HCT116 (cell line): ENCODE measurements around the gene EXOSC6. TPM values are rescaled to one million over a fixed set of nuclear protein-coding genes. Genes with fewer than 3 reads are reported as not detected.

Source experiments
- ATAC-seq: fragments of 200-7000 bp; cut with Tn5 transposase; 2 replicates; pipeline ENCODE4 v1.9.1; 2020; ENCODE audit warnings: mild to moderate bottlenecking, moderate library complexity
- BruUV-seq: library from RNA; stranded (reverse); fragments of 400-500 nt; replicated peaks from 2 replicates; lab custom pipeline; 2021; lab: Mats Ljungman, UMichigan
- CTCF ChIA-PET: fragments of 300-600 bp; sonication (Branson Sonifier 250); formaldehyde crosslinking; loops from one replicate; lab custom pipeline; 2021; ENCODE audit warnings: antibody characterized with exemption; lab: Charles Lee
- POLR2A ChIA-PET: fragments of 300-600, 350-600 bp; sonication (Branson Sonifier 250); formaldehyde crosslinking; loops from one replicate; lab custom pipeline; 2021; ENCODE audit warnings: antibody characterized with exemption; lab: Charles Lee
- RAD21 ChIA-PET, 2 experiments: fragments of 300-600 bp; sonication (Branson Sonifier 250); formaldehyde crosslinking; loops; one replicate each; lab custom pipeline; 2023; ENCODE audit warnings: low total read pairs in 2 of 2; ENCODE audit not compliant: uncharacterized antibody in 2 of 2, unreplicated experiment in 2 of 2, low non-redundant PET in 1 of 2; lab: Charles Lee
- DNase-seq: peaks from one replicate; pipeline ENCODE4 v3.0.0-alpha.2; 2010; ENCODE audit warnings: low read depth, low spot score
- H2AFZ ChIP-seq: fragments of 200-600 bp; shearing (Covaris generic), sonication (generic); 2 replicates; pipeline ENCODE4 v1.6.1; 2017; ENCODE audit warnings: low read depth, mixed run types, mixed read lengths, antibody characterized with exemption, low read length; ENCODE audit not compliant: poor library complexity, severe bottlenecking
- H3K27ac ChIP-seq: 2 replicates; pipeline ENCODE4 v1.5.1; 2012; ENCODE audit warnings: low read depth, low read length
- H3K27me3 ChIP-seq: fragments of 200-600 bp; sonication (generic); 2 replicates; pipeline ENCODE4 v1.6.1; 2016; ENCODE audit warnings: mixed run types, low read length, mixed read lengths; ENCODE audit not compliant: insufficient read depth
- H3K36me3 ChIP-seq, 2 experiments: fragments of 200-500 bp in 1 of 2; fragments of 200-600 bp in 1 of 2; sonication (Bioruptor generic) in 1 of 2; sonication (generic) in 1 of 2; 2 replicates each; pipeline versions ENCODE4 v1.5.1 to v1.6.1; 2014 to 2016; ENCODE audit warnings: low read length in 2 of 2, inconsistent platforms in 1 of 2, mixed read lengths in 1 of 2, mixed run types in 1 of 2; ENCODE audit not compliant: insufficient read depth in 2 of 2, control insufficient read depth in 1 of 2
- H3K4me1 ChIP-seq, 2 experiments: fragments of 200-600 bp in 1 of 2; sonication (generic) in 1 of 2; 2 replicates each; pipeline versions ENCODE4 v1.5.1 to v1.6.1; 2012 to 2017; ENCODE audit warnings: low read length in 2 of 2, inconsistent platforms in 1 of 2, mild to moderate bottlenecking in 1 of 2, mixed read lengths in 1 of 2, mixed run types in 1 of 2, moderate library complexity in 1 of 2; ENCODE audit not compliant: insufficient read depth in 2 of 2, control insufficient read depth in 1 of 2
- H3K4me2 ChIP-seq: fragments of 200-600 bp; sonication (generic); 2 replicates; pipeline ENCODE4 v1.6.1; 2017; ENCODE audit warnings: mixed run types, low read length, mixed read lengths
- H3K4me3 ChIP-seq, 2 experiments: fragments of 200-600 bp in 1 of 2; sonication (generic) in 1 of 2; replicated peaks in 1 of 2; 2 replicates each; pipeline ENCODE4 v1.5.1; 2011 to 2016; ENCODE audit warnings: low read length in 2 of 2, control low read depth in 1 of 2, low read depth in 1 of 2, mild to moderate bottlenecking in 1 of 2, mixed read lengths in 1 of 2, mixed run types in 1 of 2
- H3K79me2 ChIP-seq: fragments of 200-600 bp; sonication (generic); 2 replicates; pipeline ENCODE4 v1.6.1; 2017; ENCODE audit warnings: mild to moderate bottlenecking, mixed run types, low read length, moderate library complexity, mixed read lengths; ENCODE audit not compliant: insufficient read depth
- H3K9ac ChIP-seq: fragments of 200-600 bp; sonication (generic); 2 replicates; pipeline ENCODE4 v1.6.1; 2016; ENCODE audit warnings: low read length, mixed read lengths
- H3K9me2 ChIP-seq: fragments of 200-600 bp; sonication (generic), shearing (Covaris generic); 2 replicates; pipeline ENCODE4 v1.6.1; 2017; ENCODE audit warnings: mixed run types, mild to moderate bottlenecking, moderate library complexity; ENCODE audit not compliant: insufficient read depth
- H3K9me3 ChIP-seq, 2 experiments: fragments of 200-500 bp in 1 of 2; fragments of 200-600 bp in 1 of 2; sonication (Bioruptor generic) in 1 of 2; sonication (generic) in 1 of 2; 2 replicates each; pipeline ENCODE4 v1.6.1; 2014 to 2017; ENCODE audit warnings: low read length in 2 of 2, mixed read lengths in 2 of 2, inconsistent platforms in 1 of 2, low read depth in 1 of 2, mild to moderate bottlenecking in 1 of 2, mixed run types in 1 of 2, moderate library complexity in 1 of 2; ENCODE audit not compliant: control insufficient read depth in 1 of 2, insufficient read depth in 1 of 2
- H4K20me1 ChIP-seq: fragments of 200-600 bp; sonication (generic), shearing (Covaris generic); 2 replicates; pipeline ENCODE4 v1.6.1; 2017; ENCODE audit warnings: mixed run types, mild to moderate bottlenecking, moderate library complexity; ENCODE audit not compliant: insufficient read depth
- ATF3 ChIP-seq: IDR thresholded peaks from 2 replicates; pipeline ENCODE4 v1.6.1; 2012
- CBX3 ChIP-seq: IDR thresholded peaks from 2 replicates; pipeline ENCODE4 v1.6.1; 2012; ENCODE audit warnings: low read depth
- CEBPB ChIP-seq: IDR thresholded peaks from 2 replicates; pipeline ENCODE4 v1.6.1; 2012; ENCODE audit warnings: low read depth
- EGR1 ChIP-seq: IDR thresholded peaks from 2 replicates; pipeline ENCODE4 v1.6.1; 2012; ENCODE audit warnings: low read depth
- ELF1 ChIP-seq: IDR thresholded peaks from 2 replicates; pipeline ENCODE4 v1.6.1; 2012; ENCODE audit warnings: low read depth, borderline replicate concordance
- EZH2 ChIP-seq: fragments of 200-600 bp; sonication (generic); IDR thresholded peaks from 2 replicates; pipeline ENCODE4 v1.6.1; 2017; ENCODE audit warnings: antibody characterized with exemption, mixed run types
- EZH2phosphoT487 ChIP-seq: fragments of 200-600 bp; IDR thresholded peaks from 2 replicates; pipeline ENCODE4 v1.6.1; 2018; ENCODE audit warnings: antibody characterized with exemption, borderline replicate concordance
- FOSL1 ChIP-seq: IDR thresholded peaks from 2 replicates; pipeline ENCODE4 v1.6.1; 2012; ENCODE audit warnings: low read depth
- JUND ChIP-seq: IDR thresholded peaks from 2 replicates; pipeline ENCODE4 v1.6.1; 2012
- MAX ChIP-seq: IDR thresholded peaks from 2 replicates; pipeline ENCODE4 v1.6.1; 2012
- POLR2A ChIP-seq: IDR thresholded peaks from 2 replicates; pipeline ENCODE4 v1.7.0; 2011; ENCODE audit warnings: borderline replicate concordance; ENCODE audit not compliant: insufficient read depth, insufficient read length; ENCODE audit errors: extremely low read depth
- RAD21 ChIP-seq: IDR thresholded peaks from 2 replicates; pipeline ENCODE4 v1.6.1; 2012; ENCODE audit warnings: low read depth, mild to moderate bottlenecking
- SIN3A ChIP-seq: IDR thresholded peaks from 2 replicates; pipeline ENCODE4 v1.6.1; 2012; ENCODE audit warnings: low read depth
- SP1 ChIP-seq: IDR thresholded peaks from 2 replicates; pipeline ENCODE4 v1.6.1; 2012; ENCODE audit warnings: low read depth
- SRF ChIP-seq: IDR thresholded peaks from 2 replicates; pipeline ENCODE4 v1.6.1; 2012; ENCODE audit warnings: low read depth
- ZNF274 ChIP-seq: fragments of 200-500 bp; sonication (Bioruptor generic); IDR thresholded peaks from 2 replicates; pipeline ENCODE4 v1.6.1; 2014; ENCODE audit warnings: mild to moderate bottlenecking, low read depth, low read length, inconsistent platforms
- intact Hi-C: fragments of 100-400 bp; cut with micrococcal nuclease; formaldehyde crosslinking; loops from 2 replicates; pipeline ENCODE4 v1.10.0; 2022
- total RNA-seq: library from RNA; stranded (reverse); gene quantifications from one replicate; pipeline ENCODE4 v1.2.1, GENCODE V29; 2021; ENCODE audit not compliant: unreplicated experiment
- TF ChIP-seq, protein P1 (sequence below): IDR thresholded peaks from 2 replicates; pipeline ENCODE4 v1.6.1; 2012; ENCODE audit warnings: low read depth

EXOSC6 gene
- total RNA-seq, 1 experiment from 2014 or later: 22.9 TPM

DNA sequence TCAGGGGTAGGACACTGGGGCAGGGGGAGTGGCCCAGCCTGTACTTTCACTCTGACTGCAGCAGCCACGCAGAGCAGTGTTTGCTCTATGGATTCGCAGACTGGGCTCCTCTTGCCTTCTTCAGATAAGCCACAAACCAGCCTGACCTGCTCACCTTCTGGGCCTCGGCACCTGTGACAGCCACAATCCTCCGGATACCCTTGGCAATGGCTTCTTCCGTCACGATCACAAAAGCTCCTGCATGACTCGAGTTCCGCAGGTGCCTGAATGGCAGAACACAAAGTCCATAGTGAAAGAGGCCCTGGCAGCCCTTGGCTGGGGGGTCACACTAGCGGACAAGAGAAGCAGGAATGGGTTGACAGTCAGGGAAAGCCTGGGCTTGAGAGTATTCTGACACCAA lies 3.8 kb upstream of the EXOSC6 start:
- Histone ChIP-seq H3K27me3 (no peaks in the 10 kb centered on the region), H3K9ac (no peak overlapping the region), H3K4me1 (peaks cover 0 to 4% of the 10 kb centered on the region in 2 experiments; a peak in 1 of 4 replicates), H3K4me2 (no peak overlapping the region), H3K27ac (no peak overlapping the region), H3K9me2 (no peaks in the 10 kb centered on the region), H4K20me1 (no peaks in the 10 kb centered on the region), H2AFZ (no peak overlapping the region), H3K36me3 (peaks cover 40 to 68% of the 10 kb centered on the region in 2 experiments), H3K79me2 (peaks cover 19% of the 10 kb centered on the region), H3K4me3 (no peak overlapping the region), H3K9me3 (no peaks in the 10 kb centered on the region)
- BruUV-seq: no TSS peak
- ATAC-seq: no peak
- ChIA-PET CTCF (no interaction called here), RAD21 (no interaction called here), POLR2A (no interaction called here)
- intact Hi-C loops: loop anchor here (10.0 kb wide), 1 partner anchor 91 kb away; no protein-coding TSS in a partner anchor
- no peak for DNase-seq
- TF ChIP-seq POLR2A (no peak), ATF3 (no peak), FOSL1 (no peak), RAD21 (no peak), SIN3A (no peak), CEBPB (no peak), SP1 (no peak), ZNF274 (no peak), CBX3 (no peak), MAX (no peak), ELF1 (no peak)

- H3K4me2 ChIP-seq: no peak overlapping the region
- H3K27ac ChIP-seq: no peak overlapping the region
- ChIA-PET CTCF (no interaction called here), POLR2A (no interaction called here), RAD21 (no interaction called here)
- no peaks in the 10 kb centered on the region for H4K20me1 ChIP-seq
- H3K4me1 ChIP-seq: peaks cover 4 to 7% of the 10 kb centered on the region in 2 experiments; a peak in 2 of 4 replicates
- no peaks in the 10 kb centered on the region for H3K27me3 ChIP-seq
- no TSS peak for BruUV-seq
- H3K9me3 ChIP-seq: no peaks in the 10 kb centered on the region
- intact Hi-C loops: loop anchor here (10.0 kb wide), 1 partner anchor 90 kb away; no protein-coding TSS in a partner anchor
- no peak for ATAC-seq
- DNase-seq: no peak
- peaks cover 34 to 62% of the 10 kb centered on the region in 2 experiments for H3K36me3 ChIP-seq
- H3K9me2 ChIP-seq: no peaks in the 10 kb centered on the region
- no peak overlapping the region for H3K4me3 ChIP-seq
- H3K9ac ChIP-seq: no peak overlapping the region
- H2AFZ ChIP-seq: no peak overlapping the region
- H3K79me2 ChIP-seq: peaks cover 24% of the 10 kb centered on the region
- TF ChIP-seq SRF: no peak
- TF ChIP-seq SP1: no peak
- TF ChIP-seq, protein P1, sequence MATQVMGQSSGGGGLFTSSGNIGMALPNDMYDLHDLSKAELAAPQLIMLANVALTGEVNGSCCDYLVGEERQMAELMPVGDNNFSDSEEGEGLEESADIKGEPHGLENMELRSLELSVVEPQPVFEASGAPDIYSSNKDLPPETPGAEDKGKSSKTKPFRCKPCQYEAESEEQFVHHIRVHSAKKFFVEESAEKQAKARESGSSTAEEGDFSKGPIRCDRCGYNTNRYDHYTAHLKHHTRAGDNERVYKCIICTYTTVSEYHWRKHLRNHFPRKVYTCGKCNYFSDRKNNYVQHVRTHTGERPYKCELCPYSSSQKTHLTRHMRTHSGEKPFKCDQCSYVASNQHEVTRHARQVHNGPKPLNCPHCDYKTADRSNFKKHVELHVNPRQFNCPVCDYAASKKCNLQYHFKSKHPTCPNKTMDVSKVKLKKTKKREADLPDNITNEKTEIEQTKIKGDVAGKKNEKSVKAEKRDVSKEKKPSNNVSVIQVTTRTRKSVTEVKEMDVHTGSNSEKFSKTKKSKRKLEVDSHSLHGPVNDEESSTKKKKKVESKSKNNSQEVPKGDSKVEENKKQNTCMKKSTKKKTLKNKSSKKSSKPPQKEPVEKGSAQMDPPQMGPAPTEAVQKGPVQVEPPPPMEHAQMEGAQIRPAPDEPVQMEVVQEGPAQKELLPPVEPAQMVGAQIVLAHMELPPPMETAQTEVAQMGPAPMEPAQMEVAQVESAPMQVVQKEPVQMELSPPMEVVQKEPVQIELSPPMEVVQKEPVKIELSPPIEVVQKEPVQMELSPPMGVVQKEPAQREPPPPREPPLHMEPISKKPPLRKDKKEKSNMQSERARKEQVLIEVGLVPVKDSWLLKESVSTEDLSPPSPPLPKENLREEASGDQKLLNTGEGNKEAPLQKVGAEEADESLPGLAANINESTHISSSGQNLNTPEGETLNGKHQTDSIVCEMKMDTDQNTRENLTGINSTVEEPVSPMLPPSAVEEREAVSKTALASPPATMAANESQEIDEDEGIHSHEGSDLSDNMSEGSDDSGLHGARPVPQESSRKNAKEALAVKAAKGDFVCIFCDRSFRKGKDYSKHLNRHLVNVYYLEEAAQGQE: no peak
- no peak for TF ChIP-seq FOSL1
- no peak for TF ChIP-seq ELF1
- TF ChIP-seq JUND: no peak
- TF ChIP-seq RAD21: no peak
- TF ChIP-seq SIN3A: no peak
- TF ChIP-seq EZH2phosphoT487: no peak
- TF ChIP-seq EGR1: no peak
- TF ChIP-seq EZH2: no peak
- TF ChIP-seq MAX: no peak
These were observed 3.2 kb upstream of the EXOSC6 start for GRCh38 chr16:70254965-70255286.
